K562 (cell line): Measurements from ENCODE around the gene MOSPD3. TPM values are rescaled to one million over a fixed set of nuclear protein-coding genes. Genes with fewer than 3 reads are reported as not detected.

Source experiments
- EGR1 ChIP-seq: fragments of 450-650 bp; conservative IDR thresholded peaks from 2 replicates; pipeline ENCODE4 v1.6.1; 2017; ENCODE audit warnings: mild to moderate bottlenecking
- EP400 ChIP-seq: fragments of 450-650 bp; IDR thresholded peaks from 2 replicates; pipeline ENCODE4 v1.6.1; 2017; ENCODE audit warnings: antibody characterized with exemption, mild to moderate bottlenecking, moderate library complexity
- KLF6 ChIP-seq: fragments of 250-450 bp; sonication (Bioruptor Pico); IDR thresholded peaks from 2 replicates; pipeline ENCODE4 v1.4.0; 2020; ENCODE audit warnings: mild to moderate bottlenecking, moderate library complexity, borderline replicate concordance
- POLR2AphosphoS5 ChIP-seq: IDR thresholded peaks from 2 replicates; pipeline ENCODE4 v1.6.1; 2011; ENCODE audit warnings: mild to moderate bottlenecking, low read depth, low read length, moderate library complexity; ENCODE audit not compliant: control insufficient read depth, insufficient read depth
- RREB1 ChIP-seq: fragments of 250-450 bp; sonication (Bioruptor Pico); IDR thresholded peaks from 2 replicates; pipeline ENCODE4 v1.4.0; 2020
- SIN3A ChIP-seq, 2 experiments: fragments of 150-350 bp in 1 of 2; IDR thresholded peaks; 2 replicates each; pipeline ENCODE4 v1.6.1; 2011 to 2016; ENCODE audit warnings: borderline replicate concordance in 2 of 2, low read depth in 2 of 2, low read length in 2 of 2, mild to moderate bottlenecking in 2 of 2, moderate library complexity in 2 of 2; ENCODE audit not compliant: control insufficient read depth in 1 of 2
- SIX5 ChIP-seq, 2 experiments: IDR thresholded peaks; 2 replicates each; pipeline ENCODE4 v1.6.1; 2011; ENCODE audit warnings: low read length in 2 of 2, borderline replicate concordance in 1 of 2, low read depth in 1 of 2, mild to moderate bottlenecking in 1 of 2, moderate library complexity in 1 of 2; ENCODE audit not compliant: insufficient read depth in 1 of 2
- SOX6 ChIP-seq: fragments of 450-650 bp; IDR thresholded peaks from 2 replicates; pipeline ENCODE4 v1.6.1; 2014; ENCODE audit warnings: mild to moderate bottlenecking
- ZBTB11 ChIP-seq, 3 experiments: fragments of 200-800 bp in 1 of 3; fragments of 250-450 bp in 1 of 3; fragments of 450-650 bp in 1 of 3; sonication (Bioruptor Pico) in 1 of 3; sonication (Bioruptor generic) in 1 of 3; formaldehyde crosslinking in 1 of 3; IDR thresholded peaks; 2 replicates each; pipeline versions ENCODE4 v1.6.1 to v1.8.0; 2016 to 2022; ENCODE audit warnings: mild to moderate bottlenecking in 2 of 3, missing genetic modification characterization in 2 of 3, missing compliant biosample characterization in 1 of 3, moderate library complexity in 1 of 3
- ZKSCAN1 ChIP-seq: fragments of 150-350 bp; IDR thresholded peaks from 2 replicates; pipeline ENCODE4 v1.6.1; 2016; ENCODE audit warnings: low read depth, low read length
- ZNF174 ChIP-seq: fragments of 250-450 bp; sonication (Bioruptor Pico); IDR thresholded peaks from 2 replicates; pipeline ENCODE4 v1.4.0; 2020; ENCODE audit warnings: mild to moderate bottlenecking
- ZNF239 ChIP-seq: fragments of 250-450 bp; sonication (Bioruptor Pico); IDR thresholded peaks from 2 replicates; pipeline ENCODE4 v1.4.0; 2020; ENCODE audit warnings: mild to moderate bottlenecking
- ZNF384 ChIP-seq: IDR thresholded peaks from 2 replicates; pipeline ENCODE4 v1.6.1; 2012; ENCODE audit warnings: low read depth, low read length, improper control_type of control experiment
- ZNF395 ChIP-seq: fragments of 200-800 bp; sonication (Bioruptor generic); IDR thresholded peaks from 2 replicates; pipeline ENCODE4 v1.6.1; 2017; ENCODE audit warnings: missing genetic modification characterization, missing compliant biosample characterization
- ZNF707 ChIP-seq: fragments of 250-450 bp; sonication (Bioruptor Pico); conservative IDR thresholded peaks from 2 replicates; pipeline ENCODE4 v1.8.0; 2022; ENCODE audit warnings: inconsistent platforms, mild to moderate bottlenecking, moderate library complexity
- polyA plus RNA-seq, 8 experiments: library from polyadenylated mRNA; depleted of rRNA in 4 of 8; stranded (reverse) in 5 of 8; unstranded in 3 of 8; fragments of >200 nt; fragmentation: Nextera tagmentation in 2 of 8; fragmentation: Illumina TruSeq in 1 of 8; extraction: Ambion mirVana in 2 of 8; extraction: Trizol in 1 of 8; gene quantifications; 2 replicates each; pipeline versions ENCODE4 v1.2.1 to v1.2.3, GENCODE V29; 2011 to 2014; ENCODE audit warnings: inconsistent platforms in 1 of 8, missing spikeins in 1 of 8
- total RNA-seq, 7 experiments: library from RNA; depleted of rRNA in 6 of 7; stranded (reverse); fragments of >200 nt in 6 of 7; fragmentation: Illumina TruSeq in 2 of 7; extraction: Trizol in 2 of 7; gene quantifications; 2 replicates each; pipeline versions ENCODE4 v1.2.1 to v1.2.3, GENCODE V29; 2011 to 2021; ENCODE audit warnings: low replicate concordance in 1 of 7
- TF ChIP-seq, protein P1 (sequence below): sonication (generic); IDR thresholded peaks from 2 replicates; pipeline ENCODE4 v1.6.1; 2016

The MOSPD3 gene
- total and polyA plus RNA-seq, 9 of the 15 experiments (the other 6 are each of a cell fraction or from before 2014, with no cell fraction given), result 1.4 to 32.1 (median 7.3) TPM

DNA sequence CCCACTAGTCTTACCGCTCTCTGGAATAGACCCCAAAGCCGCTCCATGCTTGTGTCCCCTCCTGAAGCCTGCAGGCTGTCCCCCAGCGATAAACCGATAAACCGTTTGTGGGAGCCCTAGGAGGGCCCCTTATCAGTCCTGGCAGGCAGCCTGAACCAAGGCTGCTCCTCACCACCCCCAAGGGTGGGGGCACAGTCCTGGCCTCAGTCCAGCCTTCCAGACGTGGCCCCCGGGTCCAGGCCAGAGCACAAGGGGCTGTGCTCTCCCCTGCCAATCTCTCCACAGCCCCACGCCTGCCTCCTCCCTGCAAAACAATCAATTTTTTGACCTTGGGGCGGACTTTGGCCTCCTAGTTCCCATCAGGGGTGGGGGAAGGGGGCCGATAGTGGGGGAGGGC, 29.1 kb downstream of the MOSPD3 start, which contains the start of gene TFR2 (continued):
- TF ChIP-seq SIX5 (IDR thresholded peaks at IDR 0.05; ENCODE audit: borderline replicate concordance in 1 of 2, insufficient read depth in 1 of 2, low read depth in 1 of 2, low read length in 2 of 2), result no peak
- peak; percentile 62 for TF ChIP-seq ZKSCAN1
- peak; percentile 65; the same call in 1 of the 2 replicates for TF ChIP-seq ZNF395 (CRISPR knock-in tag)
- peak; percentile 98 for TF ChIP-seq POLR2AphosphoS5
- TF ChIP-seq KLF6 (CRISPR knock-in tag), result peak; percentile 69; the same call in 1 of the 2 replicates
- TF ChIP-seq RREB1 (CRISPR knock-in tag), result 0 out of 2 replicates have a peak, but pooled peaks have one; percentile 63
- peak in 1 of 2 experiments; percentile 51; a peak in 2 of 4 replicates for TF ChIP-seq SIN3A (IDR thresholded peaks at IDR 0.05; ENCODE audit: borderline replicate concordance in 2 of 2, control insufficient read depth in 1 of 2, low read depth in 2 of 2, low read length in 2 of 2)
- TF ChIP-seq, protein P1, sequence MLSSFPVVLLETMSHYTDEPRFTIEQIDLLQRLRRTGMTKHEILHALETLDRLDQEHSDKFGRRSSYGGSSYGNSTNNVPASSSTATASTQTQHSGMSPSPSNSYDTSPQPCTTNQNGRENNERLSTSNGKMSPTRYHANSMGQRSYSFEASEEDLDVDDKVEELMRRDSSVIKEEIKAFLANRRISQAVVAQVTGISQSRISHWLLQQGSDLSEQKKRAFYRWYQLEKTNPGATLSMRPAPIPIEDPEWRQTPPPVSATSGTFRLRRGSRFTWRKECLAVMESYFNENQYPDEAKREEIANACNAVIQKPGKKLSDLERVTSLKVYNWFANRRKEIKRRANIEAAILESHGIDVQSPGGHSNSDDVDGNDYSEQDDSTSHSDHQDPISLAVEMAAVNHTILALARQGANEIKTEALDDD, result 0 out of 2 replicates have a peak, but pooled peaks have one; percentile 32
- TF ChIP-seq ZNF384, result no peak
- no peak for TF ChIP-seq ZNF174
- peak; percentile 77 for TF ChIP-seq EP400
- peak; percentile 65 for TF ChIP-seq EGR1
- TF ChIP-seq SOX6, result peak; percentile 94
- no peak for TF ChIP-seq ZNF707 (CRISPR knock-in tag)
- TF ChIP-seq ZNF239 (CRISPR knock-in tag), result 0 out of 2 replicates have a peak, but pooled peaks have one; percentile 35
- no peak for TF ChIP-seq ZBTB11 (CRISPR knock-in tag; IDR thresholded peaks at IDR 0.05)
